Activated naive CD8-positive, alpha-beta T cell treated with anti-CD3 and anti-CD28 coated beads, Interleukin-2, amount 50 U/mL, for 16 hours (primary cell): ENCODE results near the gene REM2.

ENCODE experiments used
- DNase-seq: peaks from one replicate; pipeline ENCODE4 v3.0.0-alpha.2; 2020; ENCODE audit warnings: low read depth, low spot score

REM2 gene

DNA sequence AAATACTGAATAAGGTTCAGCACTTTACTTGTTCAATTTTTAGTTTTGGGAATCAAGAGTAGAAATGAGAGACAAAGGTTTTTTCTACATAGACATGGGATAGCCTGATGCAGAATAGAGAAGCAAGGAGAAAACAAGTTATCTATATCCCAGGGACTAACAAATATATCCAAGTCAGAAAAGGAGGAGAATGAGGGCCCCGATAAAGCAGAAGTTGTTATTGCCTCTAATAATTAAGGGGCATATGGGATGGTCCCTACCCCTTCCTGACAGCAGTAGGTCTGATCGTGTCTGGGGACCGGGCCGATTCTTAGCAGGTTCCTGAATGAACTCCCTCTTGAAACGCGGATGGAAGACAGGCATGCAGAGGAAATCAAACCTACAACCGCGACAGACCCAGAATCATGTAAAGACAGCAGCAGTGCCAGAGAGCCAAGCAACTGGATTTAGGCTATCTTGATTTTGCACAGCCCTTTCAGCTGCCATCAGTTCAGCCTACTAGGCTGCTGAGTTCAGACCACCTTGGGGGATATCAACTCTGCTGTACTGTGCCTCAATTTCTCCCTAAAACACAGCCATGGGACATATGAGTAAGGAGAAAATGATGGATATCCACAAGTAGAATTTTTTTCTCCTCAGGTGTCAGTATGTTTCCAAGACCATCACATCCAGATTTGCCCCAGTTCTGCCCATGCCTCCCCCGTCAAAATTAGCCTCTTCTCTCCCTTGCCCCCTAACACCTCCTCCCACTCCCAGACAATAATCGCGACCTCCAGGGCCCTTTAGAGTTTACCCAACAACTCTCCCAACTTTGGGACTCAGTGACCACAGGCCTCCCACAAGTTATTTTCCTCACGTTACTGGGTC lies 45.4 kb downstream of the REM2 start:
- no peak for DNase-seq

- DNase-seq, result peak; percentile 94
Observed at GRCh38 chr14:22929104-22929960, 46.3 kb downstream of the REM2 start, which contains the start of gene PRMT5. Gene PRMT5 (minus strand): TSS chr14:22929376. CDS start chr14:22929361, 15 bp downstream.

DNA sequence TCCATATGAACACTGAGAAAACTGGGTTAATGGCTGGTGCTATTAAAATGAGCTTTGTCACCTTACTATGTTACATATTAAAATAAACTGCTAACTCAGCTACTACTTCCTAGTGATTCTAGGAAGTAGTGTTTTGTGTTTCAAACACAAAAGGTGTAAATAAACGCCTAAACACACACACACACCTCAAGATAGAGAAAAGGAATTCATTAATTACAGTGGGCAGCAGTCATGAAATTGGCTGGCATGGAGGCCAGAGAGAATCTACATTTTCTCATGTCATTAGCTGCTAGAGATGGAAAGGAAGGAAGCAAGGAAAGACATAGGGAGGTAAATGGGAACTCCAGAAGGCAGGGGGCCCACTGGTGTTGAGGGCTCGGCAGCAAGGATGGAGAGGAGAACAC lies 46.9 kb downstream of the REM2 start:
- DNase-seq, result no peak

DNA sequence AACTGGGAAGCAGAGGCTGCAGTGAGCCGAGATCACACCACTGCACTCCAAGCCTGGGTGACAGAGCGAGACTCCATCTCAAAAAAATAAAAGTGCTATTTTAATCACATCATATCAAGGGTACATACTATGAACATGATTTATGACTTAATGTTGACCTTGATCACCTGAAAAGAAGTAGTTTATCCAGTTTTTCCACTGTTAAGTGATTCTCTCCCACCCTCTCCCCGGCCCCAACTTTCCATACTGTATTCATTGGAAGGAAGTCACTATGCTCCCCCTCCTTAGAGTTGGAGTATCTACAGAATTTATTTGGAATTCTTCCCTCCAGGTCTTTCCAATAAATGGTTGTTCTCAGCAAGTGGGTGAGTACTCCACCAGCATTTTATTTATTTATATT lies 49.1 kb downstream of the REM2 start:
- no peak for DNase-seq

GRCh38 chr14:22935156-22935555 lies 52.1 kb downstream of the REM2 start:
- no peak for DNase-seq
